Left kidney (tissue), 8 donors: ENCODE results near the gene VPS39. TPM values are rescaled to one million over a fixed set of nuclear protein-coding genes. Genes with fewer than 3 reads are reported as not detected.
A peak's percentile ranks its signal among the peaks of the same experiment; 100 is the strongest.
"Not testable (repeated sequence)": the region's sequence is repeated elsewhere in the genome, so short reads cannot be mapped to it uniquely, and the experiment has no call there.

ENCODE experiments used
- DNase-seq: peaks from one replicate; pipeline ENCODE4 v3.0.0-alpha.2; 2013
- long read RNA-seq, 8 donors: transcript quantifications; one replicate each; lab custom pipeline, GENCODE V29; 2026
- polyA plus RNA-seq: library from polyadenylated mRNA; unstranded; fragments of 120-200 nt; gene quantifications from one replicate; pipeline ENCODE4 v1.2.1, GENCODE V29; 2013; ENCODE audit not compliant: insufficient read length

VPS39 gene
- 98.5 TPM for polyA plus RNA-seq
- long read RNA-seq, donor 1, full-length matches to known transcripts, result 32 of 32 reads
- long read RNA-seq, donor 1, partial matches to known transcripts, result 0 of 32 reads
- long read RNA-seq, donor 1, other reads (novel, unspliced or antisense), result 0 of 32 reads
- long read RNA-seq, donor 2, full-length matches to known transcripts, result 47 of 47 reads
- long read RNA-seq, donor 2, partial matches to known transcripts, result 0 of 47 reads
- long read RNA-seq, donor 2, other reads (novel, unspliced or antisense), result 0 of 47 reads
- long read RNA-seq, donor 3, full-length matches to known transcripts, result 36 of 36 reads
- long read RNA-seq, donor 3, partial matches to known transcripts, result 0 of 36 reads
- long read RNA-seq, donor 3, other reads (novel, unspliced or antisense), result 0 of 36 reads
- long read RNA-seq, donor 4, transcript VPS39-214 (1 exons, 2,835 nt), result major isoform, 5 of 6 reads
- long read RNA-seq, donor 4, partial matches to known transcripts, result 0 of 6 reads
- long read RNA-seq, donor 4, other reads (novel, unspliced or antisense), result 0 of 6 reads
- long read RNA-seq, donor 5, full-length matches to known transcripts, result 27 of 27 reads
- long read RNA-seq, donor 5, partial matches to known transcripts, result 0 of 27 reads
- long read RNA-seq, donor 5, other reads (novel, unspliced or antisense), result 0 of 27 reads
- long read RNA-seq, donor 6, full-length matches to known transcripts, result 29 of 29 reads
- long read RNA-seq, donor 6, partial matches to known transcripts, result 0 of 29 reads
- long read RNA-seq, donor 6, other reads (novel, unspliced or antisense), result 0 of 29 reads
- long read RNA-seq, donor 7, full-length matches to known transcripts, result 41 of 41 reads
- long read RNA-seq, donor 7, partial matches to known transcripts, result 0 of 41 reads
- long read RNA-seq, donor 7, other reads (novel, unspliced or antisense), result 0 of 41 reads
- long read RNA-seq, donor 8, full-length matches to known transcripts, result 15 of 15 reads
- long read RNA-seq, donor 8, partial matches to known transcripts, result 0 of 15 reads
- long read RNA-seq, donor 8, other reads (novel, unspliced or antisense), result 0 of 15 reads

GRCh38 chr15:42207674-42208579, at the start of gene VPS39:
VPS39 (minus strand) TSS chr15:42208304; CDS start chr15:42208153, 151 bp downstream.
- peak; percentile 86 for DNase-seq

GRCh38 chr15:42253300-42253699, 45.2 kb upstream of the VPS39 start:
- no peak for DNase-seq

- DNase-seq, result no peak
Measured at GRCh38 chr15:42240823-42241222, 32.7 kb upstream of the VPS39 start.

GRCh38 chr15:42239528-42240182, 31.6 kb upstream of the VPS39 start:
- no peak for DNase-seq

- no peak for DNase-seq
Measured at GRCh38 chr15:42233107-42233506, 25.0 kb upstream of the VPS39 start.

GRCh38 chr15:42232606-42233005, 24.5 kb upstream of the VPS39 start:
- DNase-seq, result no peak

GRCh38 chr15:42231088-42231487, 23.0 kb upstream of the VPS39 start:
- DNase-seq, result no peak

- DNase-seq, result not testable (repeated sequence)
Measured at GRCh38 chr15:42228981-42229380, 20.9 kb upstream of the VPS39 start.

- DNase-seq, result no peak
Measured at GRCh38 chr15:42228036-42228435, 19.9 kb upstream of the VPS39 start.

GRCh38 chr15:42226648-42227047, 18.5 kb upstream of the VPS39 start:
- no peak for DNase-seq

GRCh38 chr15:42220216-42220615, 12.1 kb upstream of the VPS39 start:
- DNase-seq, result no peak

GRCh38 chr15:42218953-42219592, 11.0 kb upstream of the VPS39 start:
- DNase-seq, result no peak

GRCh38 chr15:42217568-42217967, 9.5 kb upstream of the VPS39 start:
- no peak for DNase-seq

GRCh38 chr15:42215913-42216829, 8.1 kb upstream of the VPS39 start:
- DNase-seq, result no peak

- no peak for DNase-seq
Measured at GRCh38 chr15:42214600-42214999, 6.5 kb upstream of the VPS39 start.

GRCh38 chr15:42213511-42213910, 5.4 kb upstream of the VPS39 start:
- no peak for DNase-seq

GRCh38 chr15:42210696-42211095, 2.6 kb upstream of the VPS39 start:
- no peak for DNase-seq

- DNase-seq, result no peak
Measured at GRCh38 chr15:42206406-42206805, 1.7 kb downstream of the VPS39 start.

GRCh38 chr15:42203891-42204290, 4.2 kb downstream of the VPS39 start:
- no peak for DNase-seq
